ENCODE data around the gene CFAP299. TPM values are rescaled to one million over a fixed set of nuclear protein-coding genes. Genes with fewer than 3 reads are reported as not detected.
"Not testable (repeated sequence)": the region's sequence is repeated elsewhere in the genome, so short reads cannot be mapped to it uniquely, and the experiment has no call there.

The CFAP299 gene
- total RNA-seq, 1 experiment from 2014 or later: not detected

DNA sequence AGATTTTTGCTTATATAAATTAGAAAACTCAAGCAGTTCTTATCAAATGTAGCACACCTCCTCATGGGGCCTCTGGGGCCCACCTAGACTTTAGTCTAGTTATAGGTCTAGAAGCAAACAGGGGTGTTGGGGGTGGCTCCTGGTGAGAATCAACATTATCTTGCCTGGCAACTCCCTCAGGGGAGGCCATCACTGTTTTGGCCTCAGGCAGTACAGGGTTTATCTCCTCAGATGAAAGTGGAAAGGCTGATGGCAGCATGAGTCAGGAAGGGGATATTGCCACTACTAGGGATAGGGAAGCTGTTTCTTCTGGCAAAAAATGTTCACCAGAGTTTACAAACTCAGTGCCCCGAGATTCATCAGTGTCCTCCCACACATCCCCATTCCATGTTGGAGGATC lies 462.6 kb downstream of the CFAP299 start:
- no peak for DNase-seq (ENCODE audit: extremely low read depth, low read depth)

DNA sequence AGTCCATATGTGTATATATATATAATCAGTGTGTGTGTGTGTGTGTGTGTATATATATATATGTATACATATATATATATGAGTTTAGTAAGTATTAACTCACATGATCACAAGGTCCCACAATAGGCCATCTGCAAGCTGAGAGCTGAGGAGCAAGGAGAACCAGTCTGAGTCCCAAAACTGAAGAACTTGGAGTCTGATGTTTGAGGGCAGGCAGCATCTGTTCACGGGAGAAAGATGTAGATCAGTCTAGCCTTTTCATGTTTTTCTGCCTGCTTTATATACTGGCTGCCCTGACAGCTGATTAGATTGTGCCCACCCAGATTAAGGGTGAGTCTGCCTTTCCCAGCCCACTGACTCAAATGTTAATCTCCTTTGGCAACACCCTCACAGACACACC lies 465.2 kb downstream of the CFAP299 start:
- DNase-seq (ENCODE audit: extremely low read depth, low read depth): not testable (repeated sequence)

- no peak for DNase-seq (ENCODE audit: extremely low read depth, low read depth)
Measured at GRCh38 chr4:80803337-80803736, 467.8 kb downstream of the CFAP299 start.

- DNase-seq (ENCODE audit: extremely low read depth, low read depth): no peak
Measured at GRCh38 chr4:80806472-80806871, 470.9 kb downstream of the CFAP299 start.

GRCh38 chr4:80809039-80809729 lies 473.7 kb downstream of the CFAP299 start:
- DNase-seq (ENCODE audit: extremely low read depth, low read depth): no peak

DNA sequence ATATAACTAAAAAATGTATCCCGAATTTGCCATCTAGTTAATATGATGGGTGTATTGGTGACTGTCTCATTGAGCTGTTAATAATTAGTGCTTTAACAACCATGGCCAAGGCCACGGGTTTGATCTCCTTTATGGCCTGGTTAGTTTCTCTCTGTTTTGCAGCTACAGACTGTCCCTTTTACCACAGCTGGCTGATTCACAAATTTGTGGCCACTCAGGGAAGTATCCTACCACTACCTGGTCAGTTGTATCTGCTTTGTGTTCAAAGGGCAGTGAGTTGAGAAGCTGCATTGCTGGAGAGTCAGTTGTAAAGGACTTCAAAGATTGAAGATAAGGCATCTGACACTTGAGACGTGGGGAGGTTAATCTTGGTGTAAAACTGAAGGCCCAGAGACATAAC lies 475.9 kb downstream of the CFAP299 start:
- DNase-seq (ENCODE audit: extremely low read depth, low read depth): no peak

GRCh38 chr4:80812145-80812544 lies 476.6 kb downstream of the CFAP299 start:
- DNase-seq (ENCODE audit: extremely low read depth, low read depth): no peak

DNA sequence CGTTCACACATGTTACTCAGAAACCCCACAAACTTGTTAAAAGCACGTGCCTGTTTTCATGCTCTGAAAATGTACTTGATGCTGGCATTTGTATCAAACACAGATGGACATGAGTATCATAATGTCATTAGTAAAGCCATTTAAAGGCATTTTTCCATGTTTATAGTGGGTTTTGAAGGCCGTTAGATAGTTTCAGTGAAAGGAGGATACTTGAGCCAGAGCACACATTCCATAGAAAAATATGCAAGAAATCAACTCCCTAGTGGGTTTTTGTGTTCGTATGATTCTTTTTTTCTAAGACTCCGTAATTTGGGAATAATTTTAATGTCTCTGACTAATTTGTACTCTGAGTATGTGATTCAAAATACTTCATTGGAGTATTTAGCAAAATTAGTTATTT lies 478.7 kb downstream of the CFAP299 start:
- DNase-seq (ENCODE audit: extremely low read depth, low read depth): no peak

DNA sequence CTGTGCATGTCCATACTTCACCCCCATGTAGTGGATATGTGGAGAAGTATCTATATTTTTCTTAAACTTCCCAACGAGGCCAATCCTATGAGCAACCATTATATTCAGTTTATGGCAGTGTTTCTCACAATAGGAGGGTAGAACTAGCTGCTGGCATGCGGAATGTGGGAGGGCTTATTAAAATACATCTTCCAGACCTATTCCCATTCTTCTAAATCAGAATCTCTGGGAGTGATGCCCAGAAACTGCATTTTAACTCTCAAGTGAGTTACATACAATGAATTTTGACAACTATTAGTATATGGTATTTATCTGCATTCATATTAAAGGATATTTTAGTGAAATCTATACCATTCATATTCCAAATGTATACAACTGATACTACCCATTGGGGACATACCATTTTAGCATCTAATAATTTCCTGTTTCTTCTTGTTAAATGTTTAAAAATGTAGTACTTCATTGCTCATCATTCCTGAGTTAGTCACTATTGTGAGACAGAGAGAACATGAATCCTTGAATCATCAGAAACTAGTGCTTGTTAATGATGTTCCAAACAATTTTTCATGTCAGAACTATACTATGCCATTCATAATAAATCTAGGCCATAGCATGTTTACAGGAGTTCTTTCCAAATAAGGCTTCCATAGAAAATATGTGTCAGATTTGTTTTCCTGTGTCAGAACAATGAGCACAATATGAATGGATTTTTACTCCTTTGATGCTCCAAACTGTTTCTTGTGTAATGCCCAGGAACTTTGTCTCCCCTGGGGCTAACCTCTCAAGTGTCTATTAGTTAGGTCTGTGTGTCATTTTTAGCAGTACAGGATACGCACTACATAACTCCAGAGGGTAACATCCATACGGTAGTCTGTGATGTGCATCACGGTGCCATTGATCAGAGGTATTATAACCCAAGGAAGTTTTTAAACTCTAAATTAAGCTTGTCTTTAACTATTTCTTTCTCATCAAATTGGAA lies 496.1 kb downstream of the CFAP299 start:
- no peak for DNase-seq (ENCODE audit: extremely low read depth, low read depth)

DNA sequence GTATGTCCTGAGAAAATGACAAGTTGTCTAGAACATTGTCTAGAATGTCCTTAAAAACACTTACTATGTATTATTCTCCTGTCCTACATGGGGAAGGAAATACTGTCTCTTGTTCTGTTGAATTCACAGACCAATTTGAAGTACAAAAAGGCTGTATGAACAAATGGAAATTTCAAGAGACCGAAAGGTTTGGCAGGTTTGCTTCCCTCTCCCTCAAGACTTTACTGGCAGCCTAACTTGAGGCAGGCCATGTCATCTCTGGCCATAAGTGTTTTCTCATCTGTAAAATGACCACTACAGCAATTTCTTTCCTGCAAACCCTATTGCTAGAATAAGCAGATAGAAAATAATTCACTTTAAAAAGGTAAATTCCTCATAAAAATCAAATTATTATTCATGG lies 503.8 kb downstream of the CFAP299 start:
- DNase-seq (ENCODE audit: extremely low read depth, low read depth): no peak

DNA sequence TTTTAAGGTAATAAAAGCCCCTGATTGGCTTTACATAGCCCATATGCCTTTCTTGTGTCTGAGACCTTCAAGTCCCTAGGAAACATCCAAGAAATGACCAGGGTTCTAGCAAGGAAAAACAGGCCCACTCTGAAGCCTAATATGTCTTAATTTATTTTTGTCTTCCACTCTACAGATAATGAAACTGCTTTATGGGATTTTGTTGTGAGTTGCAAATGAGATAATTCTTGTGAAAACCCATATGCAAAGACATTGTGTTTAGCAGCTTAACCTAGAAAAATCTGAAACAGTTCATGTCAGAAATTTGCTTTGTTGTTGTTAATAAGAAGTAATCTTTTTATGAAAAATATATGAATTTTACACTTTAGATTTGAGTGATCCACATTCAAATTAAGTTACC lies 504.3 kb downstream of the CFAP299 start:
- no peak for DNase-seq (ENCODE audit: extremely low read depth, low read depth)

GRCh38 chr4:80840396-80840795 lies 504.9 kb downstream of the CFAP299 start:
- no peak for DNase-seq (ENCODE audit: extremely low read depth, low read depth)

- DNase-seq (ENCODE audit: extremely low read depth, low read depth): no peak
Measured at GRCh38 chr4:80841587-80842281, 506.2 kb downstream of the CFAP299 start.

DNA sequence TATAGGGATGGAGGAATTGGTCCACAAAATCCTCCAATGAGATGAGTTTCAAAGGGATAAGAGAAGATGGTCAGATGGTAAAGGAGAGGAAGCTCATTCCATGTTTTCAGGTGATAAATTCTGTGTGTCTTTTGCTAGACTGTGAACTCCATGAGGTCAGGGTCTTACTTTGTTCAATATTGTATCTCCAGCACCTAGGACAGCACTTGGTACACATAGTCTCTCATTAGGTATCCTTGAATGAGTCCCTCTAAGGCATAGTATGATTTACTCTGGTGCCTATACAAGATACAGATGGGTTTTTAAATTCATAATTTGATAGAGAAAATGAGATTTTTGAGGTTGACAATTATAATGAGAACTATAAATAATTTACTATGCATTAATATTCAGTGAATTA lies 510.7 kb downstream of the CFAP299 start:
- no peak for DNase-seq (ENCODE audit: extremely low read depth, low read depth)

GRCh38 chr4:80852061-80852460 lies 516.5 kb downstream of the CFAP299 start:
- no peak for DNase-seq (ENCODE audit: extremely low read depth, low read depth)

DNA sequence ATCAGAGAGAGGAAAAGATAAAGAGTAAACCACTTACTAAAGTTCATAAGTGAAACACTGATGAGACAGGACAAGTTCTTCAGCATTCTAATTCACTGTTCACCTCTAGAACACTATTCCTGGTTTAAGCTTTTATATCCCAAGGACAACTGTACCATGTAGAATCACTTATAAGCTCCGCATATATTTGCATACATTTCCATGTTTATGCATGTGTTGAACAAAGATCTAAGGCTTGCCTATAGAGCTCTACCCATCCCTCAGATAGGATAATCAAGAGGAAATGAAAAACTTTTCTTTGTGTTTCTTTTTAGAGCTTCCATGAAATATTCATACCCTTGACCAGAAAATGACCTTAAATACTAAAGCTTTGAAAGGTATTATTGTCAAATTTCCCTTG lies 538.0 kb downstream of the CFAP299 start:
- no peak for DNase-seq (ENCODE audit: extremely low read depth, low read depth)

DNA sequence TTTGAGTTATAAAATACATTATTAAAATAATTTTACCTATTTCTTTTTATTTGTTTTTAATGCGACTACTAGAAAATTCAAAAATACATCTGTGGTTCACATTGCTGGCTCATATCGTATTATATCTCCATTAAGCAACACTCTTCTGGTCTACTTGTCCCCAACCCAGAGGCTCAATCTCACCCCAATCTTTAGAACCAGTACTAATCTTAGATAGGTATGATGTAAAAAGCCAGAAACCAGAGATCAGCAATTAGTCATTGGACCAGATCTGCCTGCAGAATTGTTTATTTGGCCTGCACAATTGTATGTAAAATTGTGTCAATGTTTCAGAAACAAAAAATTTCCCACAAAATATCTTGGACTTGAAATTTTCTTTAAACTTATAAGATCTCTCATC lies 539.4 kb downstream of the CFAP299 start:
- DNase-seq (ENCODE audit: extremely low read depth, low read depth): no peak

DNA sequence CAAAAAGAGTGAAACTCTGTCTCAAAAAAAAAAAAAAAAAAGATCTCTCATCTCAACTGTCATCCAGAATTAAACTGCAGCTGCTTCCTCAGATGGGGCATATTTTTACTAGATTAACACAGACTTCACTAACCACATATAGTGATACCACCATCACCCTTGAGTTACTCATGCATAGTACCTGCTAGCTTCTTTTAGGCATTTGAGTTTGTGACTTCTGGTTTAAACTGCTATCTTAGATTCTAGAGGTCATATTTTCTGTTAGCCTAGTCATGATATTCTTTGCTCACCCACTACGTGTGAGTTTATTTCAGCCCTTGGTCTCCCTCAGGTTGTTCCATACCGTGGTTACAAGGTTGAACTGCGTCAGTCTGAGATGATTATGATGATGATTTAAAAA lies 540.1 kb downstream of the CFAP299 start:
- DNase-seq (ENCODE audit: extremely low read depth, low read depth): no peak

- DNase-seq (ENCODE audit: extremely low read depth, low read depth): no peak
Measured at GRCh38 chr4:80876810-80877209, 541.3 kb downstream of the CFAP299 start.

DNA sequence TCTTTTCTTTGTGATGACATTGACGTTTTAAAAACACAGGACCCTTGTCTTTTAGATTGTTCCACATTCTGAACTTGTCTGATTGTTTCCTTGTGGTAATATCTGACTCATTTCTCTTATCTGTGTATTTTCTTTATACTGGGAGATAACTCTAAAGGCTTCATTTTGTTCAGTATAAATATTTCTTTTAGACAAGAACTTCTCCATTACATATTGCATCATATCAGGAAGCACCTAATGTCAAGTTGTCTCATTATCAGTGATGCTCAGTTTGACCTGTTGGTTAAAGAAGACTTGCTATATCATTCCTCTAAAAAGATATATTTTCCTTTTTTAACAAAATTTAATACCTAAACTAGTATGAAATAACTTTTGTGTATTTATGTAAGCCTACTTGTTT lies 542.7 kb downstream of the CFAP299 start:
- DNase-seq (ENCODE audit: extremely low read depth, low read depth): no peak

- no peak for DNase-seq (ENCODE audit: extremely low read depth, low read depth)
Measured at GRCh38 chr4:80897537-80898303, 562.2 kb downstream of the CFAP299 start.
